PC-9 (cell line): Measurements from ENCODE around the gene SCAF8. TPM values are rescaled to one million over a fixed set of nuclear protein-coding genes. Genes with fewer than 3 reads are reported as not detected.

Source experiments
- BruUV-seq: library from RNA; stranded (reverse); fragments of 400-500 nt; replicated peaks from 2 replicates; lab custom pipeline; 2021; lab: Mats Ljungman, UMichigan
- CTCF ChIA-PET: fragments of 300-600 bp; sonication (Branson Sonifier 250); formaldehyde crosslinking; loops from one replicate; lab custom pipeline; 2022; ENCODE audit warnings: antibody characterized with exemption; lab: Charles Lee
- POLR2A ChIA-PET: fragments of 300-600 bp; sonication (Branson Sonifier 250); formaldehyde crosslinking; loops from one replicate; lab custom pipeline; 2022; ENCODE audit warnings: antibody characterized with exemption; ENCODE audit not compliant: unreplicated experiment; lab: Charles Lee
- DNase-seq, 2 experiments: peaks; one replicate each; pipeline versions ENCODE4 v3.0.0 to v3.0.0-alpha.2; 2015 to 2022; ENCODE audit warnings: mixed read lengths in 1 of 2
- H2AFZ ChIP-seq: fragments of 200-600 bp; sonication (generic); 2 replicates; pipeline ENCODE4 v1.8.1; 2017; ENCODE audit warnings: antibody characterized with exemption
- H3F3A ChIP-seq: fragments of 200-600 bp; sonication (generic); 2 replicates; pipeline ENCODE4 v1.8.1; 2017; ENCODE audit warnings: antibody characterized with exemption, mild to moderate bottlenecking, low read depth; ENCODE audit not compliant: insufficient read depth
- H3K27ac ChIP-seq: fragments of 200-600 bp; sonication (generic); 2 replicates; pipeline ENCODE4 v1.6.1; 2016; ENCODE audit warnings: mixed run types
- H3K27me3 ChIP-seq: fragments of 200-600 bp; sonication (generic); 2 replicates; pipeline ENCODE4 v1.6.1; 2016; ENCODE audit warnings: low read depth, mixed run types; ENCODE audit not compliant: insufficient read depth
- H3K36me3 ChIP-seq: fragments of 200-600 bp; sonication (generic); 2 replicates; pipeline ENCODE4 v1.6.1; 2016; ENCODE audit warnings: low read depth, mixed run types
- H3K4me1 ChIP-seq: fragments of 200-600 bp; sonication (generic); replicated peaks from 2 replicates; pipeline ENCODE4 v1.6.1; 2016; ENCODE audit warnings: mixed run types; ENCODE audit not compliant: insufficient read depth
- H3K4me2 ChIP-seq: fragments of 200-600 bp; sonication (generic); 2 replicates; pipeline ENCODE4 v1.6.1; 2017; ENCODE audit warnings: mixed run types
- H3K4me3 ChIP-seq: fragments of 200-600 bp; sonication (generic); 2 replicates; pipeline ENCODE4 v1.6.1; 2016; ENCODE audit warnings: mixed run types
- H3K79me2 ChIP-seq: fragments of 200-600 bp; sonication (generic); 2 replicates; pipeline ENCODE4 v1.6.1; 2017; ENCODE audit warnings: low read depth, mixed run types
- H3K9me2 ChIP-seq: fragments of 200-600 bp; sonication (generic); 2 replicates; pipeline ENCODE4 v1.8.1; 2017; ENCODE audit warnings: mild to moderate bottlenecking; ENCODE audit not compliant: insufficient read depth
- H3K9me3 ChIP-seq: fragments of 200-600 bp; sonication (generic); 2 replicates; pipeline ENCODE4 v1.8.1; 2016; ENCODE audit warnings: low read depth; ENCODE audit not compliant: insufficient read depth
- H4K20me1 ChIP-seq: fragments of 200-600 bp; sonication (generic); 2 replicates; pipeline ENCODE4 v1.8.1; 2017; ENCODE audit not compliant: insufficient read depth
- CTCF ChIP-seq: fragments of 200-600 bp; sonication (generic); conservative IDR thresholded peaks from 2 replicates; pipeline ENCODE4 v1.6.1; 2017; ENCODE audit warnings: mixed run types, antibody characterized with exemption, mild to moderate bottlenecking, moderate library complexity
- EZH2 ChIP-seq: fragments of 200-600 bp; sonication (generic); IDR thresholded peaks from 2 replicates; pipeline ENCODE4 v1.8.0; 2017; ENCODE audit warnings: antibody characterized with exemption, low read depth
- intact Hi-C: fragments of 100-400 bp; cut with micrococcal nuclease; formaldehyde crosslinking; loops from one replicate; pipeline ENCODE4 v1.10.0; 2022; ENCODE audit not compliant: unreplicated experiment
- microRNA-seq: library from miRNA; unstranded; fragments of <30 nt; microRNA quantifications from one replicate; pipeline ENCODE4 v1.2.0, GENCODE V29; 2021; ENCODE audit warnings: borderline number of aligned reads, borderline replicate concordance
- total RNA-seq: library from RNA; stranded (reverse); gene quantifications from 2 replicates; pipeline ENCODE4 v1.2.3, GENCODE V29; 2021

The SCAF8 gene
- total RNA-seq, 1 experiment from 2014 or later: 22.7 TPM

- BruUV-seq: no TSS peak
- Histone ChIP-seq H3K9me2 (no peaks in the 10 kb centered on the region), H4K20me1 (no peaks in the 10 kb centered on the region; the same call in 1 of the 2 replicates), H2AFZ (no peak overlapping the region), H3K9me3 (no peaks in the 10 kb centered on the region), H3K4me3 (no peak overlapping the region), H3F3A (no peaks in the 10 kb centered on the region), H3K27me3 (no peaks in the 10 kb centered on the region), H3K27ac (no peak overlapping the region), H3K4me1 (no peaks in the 10 kb centered on the region), H3K36me3 (no peaks in the 10 kb centered on the region), H3K4me2 (no peak overlapping the region), H3K79me2 (no peaks in the 10 kb centered on the region)
- intact Hi-C loops: no loop called here
- no peak for TF ChIP-seq CTCF
- no peak for DNase-seq
- ChIA-PET POLR2A (no interaction called here), CTCF (no interaction called here)
Observed at GRCh38 chr6:154878871-154879491, 145.8 kb downstream of the SCAF8 start.

- no TSS peak for BruUV-seq
- POLR2A ChIA-PET: no interaction called here
- H3F3A ChIP-seq: no peaks in the 10 kb centered on the region
- no peaks in the 10 kb centered on the region for H3K9me3 ChIP-seq
- H3K27me3 ChIP-seq: no peaks in the 10 kb centered on the region
- H3K36me3 ChIP-seq: no peaks in the 10 kb centered on the region
- no peak overlapping the region for H3K27ac ChIP-seq
- DNase-seq: no peak
- CTCF ChIA-PET: interaction anchor here (0.6 kb wide), 1 partner anchor 77 kb away, joined by 3 read pairs; no protein-coding TSS in a partner anchor
- H2AFZ ChIP-seq: no peak overlapping the region
- intact Hi-C loops: no loop called here
- H4K20me1 ChIP-seq: no peaks in the 10 kb centered on the region; the same call in none of the 2 replicates
- TF ChIP-seq CTCF (no peak), EZH2 (no peak)
- no peaks in the 10 kb centered on the region for H3K4me1 ChIP-seq
- no peak overlapping the region for H3K4me3 ChIP-seq
- H3K9me2 ChIP-seq: no peaks in the 10 kb centered on the region
- no peaks in the 10 kb centered on the region for H3K79me2 ChIP-seq
- no peak overlapping the region for H3K4me2 ChIP-seq
Observed at GRCh38 chr6:154882107-154882506, 148.9 kb downstream of the SCAF8 start.

Small RNAs within 50 kb of the gene (microRNA-seq; reads per million reads assigned to microRNA genes)
- not detected for gene MIR1273C

Other genes with a start within 250 kb of the SCAF8 start
- gene CNKSR3, start 222.7 kb upstream of the SCAF8 start, total RNA-seq: 3.4 and 4.7 TPM in 2 replicates